LNCAP (cell line): ENCODE measurements around the gene SYNGR2.

Source experiments
- CTCF ChIP-seq: fragments of 450-650 bp; IDR thresholded peaks from 2 replicates; pipeline ENCODE4 v1.5.1; 2017; ENCODE audit warnings: mild to moderate bottlenecking

Gene SYNGR2

GRCh38 chr17:78170692-78171590 is 2.6 kb downstream of the SYNGR2 start:
- TF ChIP-seq CTCF = no peak

- no peak for TF ChIP-seq CTCF
These were observed 4.1 kb downstream of the SYNGR2 start for GRCh38 chr17:78172249-78173051.

DNA sequence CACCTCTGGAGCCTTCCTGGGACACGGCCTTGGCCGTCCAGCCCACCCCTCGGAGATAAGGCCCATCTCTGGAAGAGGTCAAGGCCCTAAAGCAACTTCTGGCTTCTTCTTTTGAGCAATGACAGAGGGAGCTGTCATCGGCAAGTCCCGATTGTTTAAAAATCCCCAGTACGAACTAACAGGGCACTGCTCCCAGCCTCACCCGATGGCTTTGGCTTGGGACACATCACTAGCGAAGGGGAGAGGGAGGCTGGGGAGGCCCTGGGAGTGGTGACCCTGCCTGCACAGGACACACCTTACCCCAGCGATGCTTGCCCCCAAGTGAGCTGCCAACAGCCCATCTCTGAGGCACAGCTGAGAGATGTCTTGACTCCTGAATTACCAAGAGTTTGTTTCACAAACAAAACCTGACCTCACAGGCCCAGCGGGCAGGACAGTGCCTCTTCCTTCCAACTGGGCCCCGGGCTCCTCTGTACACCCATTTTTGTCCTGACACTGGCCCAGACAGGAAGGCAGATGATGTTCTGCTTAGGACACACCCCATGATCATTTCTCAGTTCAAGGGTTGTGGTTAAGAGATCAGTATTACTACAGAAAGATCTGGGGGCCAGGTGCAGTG is 4.8 kb downstream of the SYNGR2 start:
- TF ChIP-seq CTCF = no peak

- TF ChIP-seq CTCF = peak; percentile 63
These were observed 6.0 kb downstream of the SYNGR2 start for GRCh38 chr17:78174346-78174869.

- peak; percentile 25; the same call in 1 of the 2 replicates for TF ChIP-seq CTCF
These were observed 6.7 kb downstream of the SYNGR2 start for GRCh38 chr17:78174870-78175642.

- no peak for TF ChIP-seq CTCF
These were observed 7.2 kb downstream of the SYNGR2 start for GRCh38 chr17:78175643-78175981.
